HL-60 (cell line): Measurements from ENCODE around the gene PPP1R12C.

ENCODE experiments used
- CTCF ChIP-seq: IDR thresholded peaks from one replicate; pipeline ENCODE4 v1.5.1; 2011; ENCODE audit warnings: low read length, control low read depth, inconsistent platforms; ENCODE audit not compliant: insufficient read depth
- POLR2AphosphoS5 ChIP-seq: IDR thresholded peaks from 2 replicates; pipeline ENCODE4 v1.6.1; 2012; ENCODE audit warnings: low read depth
- SPI1 ChIP-seq: IDR thresholded peaks from 2 replicates; pipeline ENCODE4 v1.6.1; 2012; ENCODE audit warnings: low read depth, mild to moderate bottlenecking, borderline replicate concordance
- TF ChIP-seq, protein P1 (sequence below): IDR thresholded peaks from 2 replicates; pipeline ENCODE4 v1.6.1; 2012; ENCODE audit warnings: low read depth; ENCODE audit not compliant: insufficient replicate concordance

GRCh38 chr19:55044771-55045716, 72.4 kb downstream of the PPP1R12C start:
- no peak for TF ChIP-seq CTCF
- TF ChIP-seq, protein P1, sequence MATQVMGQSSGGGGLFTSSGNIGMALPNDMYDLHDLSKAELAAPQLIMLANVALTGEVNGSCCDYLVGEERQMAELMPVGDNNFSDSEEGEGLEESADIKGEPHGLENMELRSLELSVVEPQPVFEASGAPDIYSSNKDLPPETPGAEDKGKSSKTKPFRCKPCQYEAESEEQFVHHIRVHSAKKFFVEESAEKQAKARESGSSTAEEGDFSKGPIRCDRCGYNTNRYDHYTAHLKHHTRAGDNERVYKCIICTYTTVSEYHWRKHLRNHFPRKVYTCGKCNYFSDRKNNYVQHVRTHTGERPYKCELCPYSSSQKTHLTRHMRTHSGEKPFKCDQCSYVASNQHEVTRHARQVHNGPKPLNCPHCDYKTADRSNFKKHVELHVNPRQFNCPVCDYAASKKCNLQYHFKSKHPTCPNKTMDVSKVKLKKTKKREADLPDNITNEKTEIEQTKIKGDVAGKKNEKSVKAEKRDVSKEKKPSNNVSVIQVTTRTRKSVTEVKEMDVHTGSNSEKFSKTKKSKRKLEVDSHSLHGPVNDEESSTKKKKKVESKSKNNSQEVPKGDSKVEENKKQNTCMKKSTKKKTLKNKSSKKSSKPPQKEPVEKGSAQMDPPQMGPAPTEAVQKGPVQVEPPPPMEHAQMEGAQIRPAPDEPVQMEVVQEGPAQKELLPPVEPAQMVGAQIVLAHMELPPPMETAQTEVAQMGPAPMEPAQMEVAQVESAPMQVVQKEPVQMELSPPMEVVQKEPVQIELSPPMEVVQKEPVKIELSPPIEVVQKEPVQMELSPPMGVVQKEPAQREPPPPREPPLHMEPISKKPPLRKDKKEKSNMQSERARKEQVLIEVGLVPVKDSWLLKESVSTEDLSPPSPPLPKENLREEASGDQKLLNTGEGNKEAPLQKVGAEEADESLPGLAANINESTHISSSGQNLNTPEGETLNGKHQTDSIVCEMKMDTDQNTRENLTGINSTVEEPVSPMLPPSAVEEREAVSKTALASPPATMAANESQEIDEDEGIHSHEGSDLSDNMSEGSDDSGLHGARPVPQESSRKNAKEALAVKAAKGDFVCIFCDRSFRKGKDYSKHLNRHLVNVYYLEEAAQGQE: no peak
- no peak for TF ChIP-seq SPI1
- no peak; the same call in 1 of the 2 replicates for TF ChIP-seq POLR2AphosphoS5
